Uterus (tissue), 2 donors: ENCODE results near the gene ADGRE3.
"Not testable (repeated sequence)": the region's sequence is repeated elsewhere in the genome, so short reads cannot be mapped to it uniquely, and the experiment has no call there.

ENCODE experiments used
- CTCF ChIP-seq, 4 experiments: fragments of 200-600 bp in 2 of 4; fragments of 450-650 bp in 2 of 4; sonication (generic) in 2 of 4; IDR thresholded peaks; one replicate each; pipeline ENCODE4 v1.5.1; 2016 to 2019; ENCODE audit warnings: antibody characterized with exemption in 4 of 4, mild to moderate bottlenecking in 2 of 4, moderate library complexity in 1 of 4
- POLR2A ChIP-seq, 2 donors: fragments of 450-650 bp; IDR thresholded peaks; one replicate each; pipeline ENCODE4 v1.6.1; 2016; ENCODE audit warnings: antibody characterized with exemption in 2 of 2, mild to moderate bottlenecking in 1 of 2, moderate library complexity in 1 of 2

GRCh38 chr19:14589433-14589832 is 85.2 kb downstream of the ADGRE3 start:
- not testable (repeated sequence) for TF ChIP-seq CTCF, POLR2A (IDR thresholded peaks at IDR 0.05)
